Right renal pelvis (tissue), 4 donors: ENCODE measurements around the gene CSTB. TPM values are rescaled to one million over a fixed set of nuclear protein-coding genes. Genes with fewer than 3 reads are reported as not detected.

Experiments used
- DNase-seq, 4 donors: peaks; one replicate each; pipeline ENCODE4 v3.0.0-alpha.2; 2013; ENCODE audit warnings: low read depth in 4 of 4, low spot score in 3 of 4, missing footprints in 1 of 4
- polyA plus RNA-seq, 4 donors: library from polyadenylated mRNA; unstranded; fragments of 120-200 nt; gene quantifications; one replicate each; pipeline ENCODE4 v1.2.1, GENCODE V29; 2013; ENCODE audit not compliant: insufficient read length in 4 of 4

The CSTB gene
- polyA plus RNA-seq, 4 donors: 41.7 to 66.1 (median 51.2) TPM

- no peak for DNase-seq
Measured at GRCh38 chr21:43770066-43770655, 5.9 kb downstream of the CSTB start.

- no peak for DNase-seq
Measured at GRCh38 chr21:43769325-43769958, 6.7 kb downstream of the CSTB start.

- no peak for DNase-seq
Measured at GRCh38 chr21:43768868-43769167, 7.3 kb downstream of the CSTB start.

- no peak for DNase-seq
Measured at GRCh38 chr21:43767984-43768867, 7.9 kb downstream of the CSTB start.

- DNase-seq: no peak
Measured at GRCh38 chr21:43767498-43767983, 8.6 kb downstream of the CSTB start.

- no peak for DNase-seq
Measured at GRCh38 chr21:43766734-43767497, 9.2 kb downstream of the CSTB start.

GRCh38 chr21:43764576-43765495, 11.3 kb downstream of the CSTB start:
- no peak for DNase-seq

- DNase-seq: no peak
Measured at GRCh38 chr21:43763901-43764523, 12.1 kb downstream of the CSTB start.

- DNase-seq: no peak
Measured at GRCh38 chr21:43762303-43763128, 13.6 kb downstream of the CSTB start.

GRCh38 chr21:43761886-43762285, 14.2 kb downstream of the CSTB start:
- no peak for DNase-seq

GRCh38 chr21:43760391-43760958, 15.6 kb downstream of the CSTB start:
- DNase-seq: no peak

GRCh38 chr21:43759651-43760050, 16.5 kb downstream of the CSTB start:
- no peak for DNase-seq

GRCh38 chr21:43758811-43759210, 17.3 kb downstream of the CSTB start:
- DNase-seq: no peak

- DNase-seq: no peak
Measured at GRCh38 chr21:43758111-43758641, 17.9 kb downstream of the CSTB start.

- no peak for DNase-seq
Measured at GRCh38 chr21:43757601-43758000, 18.5 kb downstream of the CSTB start.

GRCh38 chr21:43755820-43756594, 20.1 kb downstream of the CSTB start:
- no peak for DNase-seq
